CD4-positive, alpha-beta T cell treated with Interferon gamma for 1 hour (primary cell): ENCODE measurements around the gene UBE3A.

Source experiments
- DNase-seq: peaks from one replicate; pipeline ENCODE4 v3.0.0-alpha.2; 2020

Gene UBE3A

GRCh38 chr15:25329696-25330095 is 109.1 kb downstream of the UBE3A start:
- no peak for DNase-seq

DNA sequence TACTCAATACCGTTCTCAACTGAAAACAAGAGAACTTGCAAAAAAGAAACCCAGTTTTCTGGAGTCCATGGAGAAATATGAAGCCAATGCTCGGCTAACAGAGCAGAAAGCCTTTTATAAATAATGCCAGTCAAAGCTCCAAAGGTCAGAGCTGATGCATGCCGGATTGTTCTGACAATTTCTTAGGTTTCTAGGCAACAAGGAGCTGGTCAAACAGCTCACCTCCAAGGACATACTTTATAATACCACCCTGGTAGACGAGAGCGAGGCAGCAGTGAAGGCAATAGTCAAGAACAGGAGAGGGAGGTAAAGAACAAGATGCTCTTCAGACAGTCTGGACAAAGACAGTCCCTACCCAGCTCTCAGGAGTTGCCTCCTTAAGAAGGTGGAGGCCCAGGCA is 111.1 kb downstream of the UBE3A start:
- DNase-seq = no peak

DNA sequence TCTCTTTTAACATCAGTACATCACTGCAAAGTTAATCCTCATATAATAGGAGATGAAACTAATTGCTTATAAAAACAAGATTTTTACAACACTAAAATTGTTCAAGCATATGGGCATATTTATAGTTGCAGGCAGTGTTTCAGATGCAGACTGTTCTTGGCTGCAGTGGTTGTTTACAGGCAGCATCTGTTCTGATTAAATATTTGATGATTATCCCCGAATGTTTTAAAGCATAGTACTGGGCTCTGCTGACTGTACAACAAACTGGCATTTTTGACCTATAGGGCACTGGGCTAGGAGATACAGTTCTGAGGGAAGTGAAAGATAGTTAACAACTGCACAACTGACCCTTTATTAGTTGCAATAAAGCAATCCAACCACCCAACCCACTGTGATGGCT is 113.6 kb downstream of the UBE3A start:
- DNase-seq = no peak

DNA sequence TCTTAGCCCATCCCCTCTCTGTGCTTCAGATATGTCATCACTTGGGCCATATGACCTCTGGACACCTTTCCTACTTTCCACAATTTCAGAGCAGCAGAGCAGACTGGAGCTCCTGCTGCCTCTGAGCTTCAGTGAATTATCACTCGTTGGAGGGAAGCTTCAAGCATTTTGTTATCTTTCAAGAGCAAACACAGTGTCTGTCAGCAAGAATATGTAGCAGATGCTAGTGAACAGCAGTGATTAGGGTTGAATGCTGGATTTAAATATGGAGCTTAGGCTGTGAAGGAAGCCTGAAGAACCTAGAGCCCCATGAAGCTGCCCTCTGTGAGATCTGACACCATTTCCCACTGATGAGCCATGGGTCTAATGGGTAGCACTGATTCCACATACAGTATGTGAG is 115.4 kb downstream of the UBE3A start:
- DNase-seq = no peak

DNA sequence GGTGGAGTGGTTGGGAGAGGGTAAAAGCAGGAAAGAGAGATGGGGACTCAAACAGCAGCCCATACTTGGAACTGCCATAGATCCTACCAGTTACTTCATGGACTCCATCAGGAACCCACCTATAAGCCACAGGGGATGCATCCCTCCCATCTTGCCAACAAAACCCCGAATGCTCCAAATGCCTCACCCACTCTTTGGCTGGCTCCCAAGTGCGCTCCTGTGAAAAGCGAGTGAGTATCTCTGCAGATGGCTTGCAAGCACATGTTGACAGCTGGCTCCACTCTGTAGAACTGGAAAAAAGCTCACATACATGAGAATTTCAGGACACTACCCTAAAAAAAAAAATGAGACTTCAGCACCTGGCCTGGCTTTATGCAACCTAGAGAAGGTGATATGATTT is 151.0 kb downstream of the UBE3A start:
- DNase-seq = no peak
